GM12874 (cell line): Measurements from ENCODE around the gene BPHL.

Source experiments
- CTCF ChIP-seq: IDR thresholded peaks from 2 replicates; pipeline ENCODE4 v1.5.1; 2011; ENCODE audit warnings: low read depth, mild to moderate bottlenecking, control low read depth, low read length, moderate library complexity; ENCODE audit not compliant: insufficient read depth

Gene BPHL

GRCh38 chr6:3176562-3177355 is 58.2 kb downstream of the BPHL start:
- no peak for TF ChIP-seq CTCF

GRCh38 chr6:3181105-3181504 is 62.6 kb downstream of the BPHL start:
- TF ChIP-seq CTCF: no peak

DNA sequence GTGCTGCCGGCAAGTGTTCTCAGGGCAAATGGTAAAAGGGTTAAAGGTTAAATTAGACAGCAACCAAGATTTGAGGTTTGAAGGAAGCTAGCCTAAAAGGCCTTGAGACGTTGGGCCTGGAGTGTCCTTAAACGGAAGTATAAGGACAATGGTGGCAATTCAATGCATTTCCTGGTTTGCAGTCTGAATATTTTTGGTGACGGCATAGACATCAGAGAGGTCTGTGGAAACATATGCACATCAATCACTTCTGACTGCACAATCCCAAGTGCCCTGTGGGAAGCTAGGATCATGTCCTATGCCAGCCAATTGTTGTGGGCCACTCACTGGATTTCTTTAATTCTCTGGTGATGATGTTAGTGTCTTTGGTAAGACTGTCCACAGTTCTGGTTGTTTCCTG is 64.6 kb downstream of the BPHL start:
- TF ChIP-seq CTCF: no peak

DNA sequence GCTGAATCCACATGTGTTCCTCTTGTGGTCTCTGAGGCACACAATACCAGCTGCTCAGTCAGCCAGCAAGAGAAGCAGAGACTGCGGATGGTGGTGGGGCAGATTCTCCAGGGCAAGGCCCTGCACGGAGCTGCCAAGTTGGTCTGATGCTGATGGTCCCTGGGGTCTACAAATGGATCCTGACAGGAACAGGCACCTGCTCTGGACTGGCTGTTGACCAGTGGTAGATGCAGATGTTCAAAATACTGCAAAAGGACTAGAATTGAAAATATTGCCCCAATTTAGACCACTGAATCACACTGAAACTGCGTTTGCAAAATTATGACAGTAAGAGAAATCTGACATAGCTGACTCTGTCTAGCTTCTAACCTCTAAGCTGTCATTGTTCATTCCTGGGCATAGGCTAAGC is 68.5 kb downstream of the BPHL start:
- no peak for TF ChIP-seq CTCF

DNA sequence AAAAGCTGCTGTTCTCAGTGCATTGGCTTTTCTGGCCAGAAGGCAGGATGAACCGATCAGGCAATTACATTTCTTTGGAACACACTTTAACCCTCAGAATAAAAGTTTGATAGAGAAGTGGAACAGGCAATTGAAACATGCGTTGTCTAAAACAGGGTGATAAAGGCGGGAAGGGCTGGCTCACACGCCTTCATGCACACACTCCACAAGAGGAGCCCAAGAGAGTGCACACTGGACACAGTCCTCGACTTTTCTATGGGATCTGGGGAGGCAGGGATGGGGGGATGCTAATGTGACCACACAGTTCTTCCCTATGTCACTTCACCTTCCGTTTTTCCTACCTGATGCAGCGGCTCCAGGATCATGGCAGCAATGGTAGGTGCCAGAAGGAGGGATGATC is 69.8 kb downstream of the BPHL start:
- TF ChIP-seq CTCF: no peak

GRCh38 chr6:3190056-3190455 is 71.5 kb downstream of the BPHL start:
- TF ChIP-seq CTCF: no peak

GRCh38 chr6:3190779-3191178 is 72.3 kb downstream of the BPHL start:
- TF ChIP-seq CTCF: no peak
